GM12865 (cell line): Measurements from ENCODE around the gene CASZ1.

Experiments used
- DNase-seq: peaks from one replicate; pipeline ENCODE4 v3.0.0; 2010; ENCODE audit warnings: low read depth
- H3K4me3 ChIP-seq: 2 replicates; pipeline ENCODE4 v1.5.1; 2011; ENCODE audit warnings: mild to moderate bottlenecking, low read depth, low read length, control low read depth
- TF ChIP-seq, protein P1 (sequence below): IDR thresholded peaks from 2 replicates; pipeline ENCODE4 v1.5.1; 2011; ENCODE audit warnings: low read length, control low read depth, low read depth, inconsistent platforms; ENCODE audit not compliant: insufficient read depth; ENCODE audit errors: missing control alignments

Gene CASZ1

DNA sequence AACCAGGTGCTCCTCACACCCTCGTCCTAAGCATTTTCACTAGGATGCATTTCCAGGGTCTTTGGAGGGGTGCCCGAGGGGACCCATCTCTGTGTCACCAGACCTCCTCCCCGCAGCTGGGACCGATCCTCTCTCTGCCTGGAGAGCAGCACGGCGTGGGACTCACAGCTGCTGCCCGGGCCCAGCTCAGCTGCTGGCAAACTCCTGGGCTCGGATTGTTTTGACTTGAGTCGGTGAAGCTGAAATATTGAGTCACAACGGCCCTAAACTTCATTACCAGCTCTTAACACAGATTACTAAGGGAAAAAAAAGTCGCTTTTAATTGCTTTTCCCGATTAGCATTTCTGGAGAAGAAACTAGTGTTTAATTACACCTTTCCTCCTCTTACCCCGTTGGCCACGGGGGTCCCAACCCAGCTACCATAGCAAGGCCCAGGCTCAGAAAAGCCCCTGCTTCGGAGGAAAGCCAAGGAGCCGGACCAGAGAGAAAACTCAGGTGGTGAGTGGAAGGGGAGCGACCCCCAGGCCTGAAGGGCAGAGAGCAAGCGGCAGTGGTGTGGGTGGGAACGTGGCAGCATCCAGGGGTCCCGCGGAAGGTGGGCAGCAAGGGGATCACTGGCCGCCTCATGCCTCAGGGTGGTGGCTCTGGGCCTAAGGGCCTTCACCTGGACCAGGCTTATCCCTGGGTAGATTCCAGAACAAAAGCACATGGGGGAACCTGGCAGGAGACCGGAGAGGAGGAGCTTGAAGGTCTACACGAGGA, 41.7 kb downstream of the CASZ1 start:
- TF ChIP-seq, protein P1, sequence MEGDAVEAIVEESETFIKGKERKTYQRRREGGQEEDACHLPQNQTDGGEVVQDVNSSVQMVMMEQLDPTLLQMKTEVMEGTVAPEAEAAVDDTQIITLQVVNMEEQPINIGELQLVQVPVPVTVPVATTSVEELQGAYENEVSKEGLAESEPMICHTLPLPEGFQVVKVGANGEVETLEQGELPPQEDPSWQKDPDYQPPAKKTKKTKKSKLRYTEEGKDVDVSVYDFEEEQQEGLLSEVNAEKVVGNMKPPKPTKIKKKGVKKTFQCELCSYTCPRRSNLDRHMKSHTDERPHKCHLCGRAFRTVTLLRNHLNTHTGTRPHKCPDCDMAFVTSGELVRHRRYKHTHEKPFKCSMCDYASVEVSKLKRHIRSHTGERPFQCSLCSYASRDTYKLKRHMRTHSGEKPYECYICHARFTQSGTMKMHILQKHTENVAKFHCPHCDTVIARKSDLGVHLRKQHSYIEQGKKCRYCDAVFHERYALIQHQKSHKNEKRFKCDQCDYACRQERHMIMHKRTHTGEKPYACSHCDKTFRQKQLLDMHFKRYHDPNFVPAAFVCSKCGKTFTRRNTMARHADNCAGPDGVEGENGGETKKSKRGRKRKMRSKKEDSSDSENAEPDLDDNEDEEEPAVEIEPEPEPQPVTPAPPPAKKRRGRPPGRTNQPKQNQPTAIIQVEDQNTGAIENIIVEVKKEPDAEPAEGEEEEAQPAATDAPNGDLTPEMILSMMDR, result no peak
- no peak for DNase-seq

DNA sequence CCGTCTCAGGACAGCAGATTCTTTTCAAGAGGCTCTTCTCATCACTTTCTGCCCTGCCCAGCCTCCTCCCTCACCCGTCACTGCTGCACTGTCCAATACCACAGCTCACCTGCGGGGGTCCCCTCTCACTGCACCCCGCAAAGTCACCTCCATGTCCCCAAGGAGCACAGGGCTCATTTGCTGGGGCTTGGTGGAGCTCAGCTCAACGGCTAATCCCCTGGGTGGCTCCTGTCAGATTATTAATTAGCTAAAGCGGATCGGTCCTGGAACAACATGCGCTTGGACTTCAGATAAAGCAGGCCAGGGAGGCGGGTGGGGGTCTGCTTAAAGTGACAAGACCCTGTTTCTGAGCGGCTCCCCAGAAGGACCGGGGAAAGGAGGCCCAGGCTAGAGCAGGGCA, 43.1 kb downstream of the CASZ1 start:
- TF ChIP-seq, protein P1, result no peak

More for the DNA sequence above, 41.7 kb downstream of the CASZ1 start:
- no peak overlapping the region for H3K4me3 ChIP-seq

DNA sequence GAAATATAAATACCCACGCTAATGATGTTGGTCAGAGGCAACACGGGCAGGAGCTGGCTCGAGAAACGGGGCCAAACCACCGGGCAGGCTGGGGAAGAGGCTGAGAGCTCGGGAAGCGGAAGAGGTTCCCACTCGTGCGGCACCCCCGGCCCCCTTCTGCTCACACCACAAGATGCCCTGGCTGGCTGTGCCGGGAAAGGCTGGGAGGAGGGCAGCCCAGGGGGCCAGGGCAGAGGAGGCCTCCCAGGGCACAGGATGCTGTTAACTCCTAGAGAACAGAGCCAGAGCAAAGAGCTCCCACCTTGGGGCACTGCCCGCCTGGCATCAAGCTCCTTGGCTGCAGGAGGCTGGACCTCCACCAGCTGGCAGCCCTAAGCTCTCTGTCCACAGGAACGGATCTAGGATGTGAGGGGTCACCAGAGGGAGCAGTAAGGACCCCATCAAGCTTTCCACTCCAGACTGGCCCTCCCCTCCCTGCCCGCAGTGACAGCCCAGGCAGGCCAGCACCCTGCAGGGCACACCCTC, 44.8 kb downstream of the CASZ1 start:
- no peak for DNase-seq
- TF ChIP-seq, protein P1, result no peak
- no peak overlapping the region for H3K4me3 ChIP-seq

More for the DNA sequence above, 43.1 kb downstream of the CASZ1 start:
- DNase-seq, result no peak
- no peak overlapping the region for H3K4me3 ChIP-seq

DNA sequence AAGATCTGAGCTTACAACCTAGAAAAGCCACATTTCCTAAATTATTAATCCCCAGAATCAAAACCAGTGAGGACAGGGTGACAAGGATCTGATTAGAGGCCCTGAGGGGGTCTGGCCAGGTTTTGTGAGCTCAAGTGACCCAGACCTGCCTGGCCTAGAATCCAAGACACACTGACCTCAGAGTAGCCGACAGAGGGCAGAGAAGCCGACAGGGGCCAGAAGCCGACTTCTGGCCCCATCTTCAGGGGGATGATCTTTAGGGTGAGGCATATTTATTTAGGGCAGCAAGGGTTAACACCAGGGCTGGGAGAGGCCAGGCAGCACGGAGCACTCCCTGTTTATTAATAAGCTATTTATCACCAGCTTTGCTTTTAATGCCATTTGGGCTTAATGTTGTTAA, 45.3 kb downstream of the CASZ1 start:
- TF ChIP-seq, protein P1, result no peak
- DNase-seq, result no peak
- H3K4me3 ChIP-seq, result no peak overlapping the region

DNA sequence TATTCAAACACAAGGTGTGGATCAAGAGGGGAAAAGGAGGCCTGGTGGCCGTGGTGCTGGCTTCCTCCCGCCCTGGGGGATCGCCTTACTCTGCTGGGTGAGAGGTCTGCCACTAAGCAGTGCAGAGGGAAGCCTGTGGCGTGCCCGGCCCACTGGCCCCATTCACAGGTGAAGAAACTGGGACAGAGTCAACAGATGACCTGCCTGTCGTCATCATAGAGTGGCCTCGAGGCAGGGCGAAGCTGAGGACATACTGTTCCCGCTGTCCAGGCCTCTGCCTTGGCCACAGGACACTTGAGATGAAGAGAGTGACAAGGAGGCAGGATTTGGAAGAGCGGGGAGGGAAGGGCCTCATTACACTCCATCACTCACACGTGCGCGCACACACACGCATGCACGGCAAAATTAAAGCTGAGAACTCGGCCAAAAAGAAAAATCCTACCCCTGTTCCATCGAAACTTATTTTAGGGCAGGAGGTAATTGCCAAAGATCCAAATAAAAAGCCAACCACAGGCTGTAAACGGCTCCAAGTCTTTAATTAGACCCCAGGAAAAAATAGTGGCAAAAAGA, 50.5 kb downstream of the CASZ1 start:
- DNase-seq, result no peak
- TF ChIP-seq, protein P1, result no peak
- H3K4me3 ChIP-seq, result no peak overlapping the region

DNA sequence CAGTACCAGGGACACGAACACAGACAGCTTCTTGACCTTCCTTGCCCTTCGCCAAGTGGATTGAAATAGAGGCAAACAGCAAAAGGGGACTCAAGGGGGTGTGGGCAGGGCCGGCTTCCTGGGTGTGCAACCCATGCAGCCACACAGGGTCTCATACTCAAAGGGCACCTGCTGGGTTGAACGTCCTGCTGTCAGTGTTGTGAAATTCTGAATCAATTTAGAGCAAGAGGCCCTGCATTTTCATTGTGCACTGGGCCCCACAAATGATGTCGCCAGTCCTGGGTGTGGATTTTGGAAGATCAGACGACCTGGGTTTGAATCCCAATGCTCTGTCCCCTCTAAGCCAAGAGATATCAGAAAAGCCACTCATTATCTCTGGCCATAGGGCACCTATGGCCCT, 51.1 kb downstream of the CASZ1 start:
- H3K4me3 ChIP-seq, result no peak overlapping the region
- TF ChIP-seq, protein P1, result no peak
- no peak for DNase-seq
